Measurements from ENCODE around the gene MEX3A. TPM values are rescaled to one million over a fixed set of nuclear protein-coding genes. Genes with fewer than 3 reads are reported as not detected.

The MEX3A gene
- polyA plus RNA-seq, 6 donors from 2014 or later: 0.05 to 0.13 TPM; not detected in 4

- DNase-seq: peak; percentile 38
- Mint-ChIP-seq H3K27me3 (peaks cover 4 to 47% (median 19%) of the 10 kb centered on the region in 3 donors), H3K36me3 (no peaks in the 10 kb centered on the region), H3K27ac (peak overlapping the region; percentile 99 to 100 (median 100)), H3K4me3 (peak overlapping the region; percentile 28 to 83 (median 64)), H3K9me3 (no peaks in the 10 kb centered on the region), H3K4me1 (peaks cover 20 to 33% (median 32%) of the 10 kb centered on the region in 3 donors)
- peak; percentile 6 to 8 for ATAC-seq (ENCODE audit: low read depth in 2 of 2)
These were observed 22.0 kb upstream of the MEX3A start for GRCh38 chr1:156104065-156104810.

GRCh38 chr1:156103521-156103947 is 21.3 kb upstream of the MEX3A start:
- peaks cover 4 to 47% (median 19%) of the 10 kb centered on the region in 3 donors for H3K27me3 Mint-ChIP-seq
- DNase-seq (no peak), ATAC-seq (ENCODE audit: low read depth in 2 of 2) (no peak)
- no peaks in the 10 kb centered on the region for H3K36me3 Mint-ChIP-seq
- no peaks in the 10 kb centered on the region for H3K9me3 Mint-ChIP-seq
- peaks cover 20 to 33% (median 32%) of the 10 kb centered on the region in 3 donors for H3K4me1 Mint-ChIP-seq
- peak overlapping the region; percentile 99 to 100 (median 100) for H3K27ac Mint-ChIP-seq
- H3K4me3 Mint-ChIP-seq: peak overlapping the region in 3 of 8 donors; percentile 3 to 83 (median 68)

- Mint-ChIP-seq H3K27ac (peak overlapping the region in 5 of 6 donors; percentile 77 to 100 (median 93)), H3K4me1 (peaks cover 24 to 36% (median 35%) of the 10 kb centered on the region in 3 donors), H3K9me3 (no peaks in the 10 kb centered on the region), H3K4me3 (no peak overlapping the region), H3K36me3 (no peaks in the 10 kb centered on the region), H3K27me3 (peaks cover 4 to 47% (median 19%) of the 10 kb centered on the region in 3 donors)
- no peak for DNase-seq
- no peak for ATAC-seq (ENCODE audit: low read depth in 2 of 2)
These were observed 20.6 kb upstream of the MEX3A start for GRCh38 chr1:156102633-156103511.

- Mint-ChIP-seq H3K4me1 (peaks cover 31 to 44% (median 43%) of the 10 kb centered on the region in 3 donors), H3K4me3 (peak overlapping the region in 2 of 8 donors; percentile 34 to 36), H3K27me3 (peaks cover 7 to 47% (median 19%) of the 10 kb centered on the region in 3 donors), H3K27ac (peak overlapping the region in 5 of 6 donors; percentile 44 to 100 (median 86)), H3K36me3 (no peaks in the 10 kb centered on the region), H3K9me3 (no peaks in the 10 kb centered on the region)
- DNase-seq (no peak), ATAC-seq (ENCODE audit: low read depth in 2 of 2) (no peak)
These were observed 19.6 kb upstream of the MEX3A start for GRCh38 chr1:156101880-156102279.

GRCh38 chr1:156100205-156100995 is 18.1 kb upstream of the MEX3A start:
- Mint-ChIP-seq H3K36me3 (no peaks in the 10 kb centered on the region), H3K27ac (peak overlapping the region; percentile 24 to 100 (median 93)), H3K4me1 (peaks cover 37 to 42% (median 41%) of the 10 kb centered on the region in 3 donors), H3K9me3 (no peaks in the 10 kb centered on the region), H3K27me3 (peaks cover 8 to 47% (median 19%) of the 10 kb centered on the region in 3 donors), H3K4me3 (no peak overlapping the region)
- ATAC-seq (ENCODE audit: low read depth in 2 of 2): no peak
- DNase-seq: no peak

GRCh38 chr1:156099282-156099681 is 17.0 kb upstream of the MEX3A start:
- H3K36me3 Mint-ChIP-seq: no peaks in the 10 kb centered on the region
- DNase-seq: no peak
- H3K4me3 Mint-ChIP-seq: no peak overlapping the region
- peak overlapping the region in 5 of 6 donors; percentile 61 to 100 (median 99) for H3K27ac Mint-ChIP-seq
- no peak for ATAC-seq (ENCODE audit: low read depth in 2 of 2)
- no peaks in the 10 kb centered on the region for H3K9me3 Mint-ChIP-seq
- peaks cover 32 to 36% (median 33%) of the 10 kb centered on the region in 3 donors for H3K4me1 Mint-ChIP-seq
- peaks cover 8 to 42% (median 19%) of the 10 kb centered on the region in 3 donors for H3K27me3 Mint-ChIP-seq

GRCh38 chr1:156098784-156099183 is 16.5 kb upstream of the MEX3A start:
- Mint-ChIP-seq H3K36me3 (no peaks in the 10 kb centered on the region), H3K4me3 (peak overlapping the region in 1 of 8 donors; percentile 39), H3K4me1 (peaks cover 28 to 31% (median 28%) of the 10 kb centered on the region in 3 donors), H3K27me3 (peaks cover 8 to 40% (median 23%) of the 10 kb centered on the region in 3 donors), H3K9me3 (no peaks in the 10 kb centered on the region), H3K27ac (peak overlapping the region; percentile 99 to 100 (median 100))
- DNase-seq (no peak), ATAC-seq (ENCODE audit: low read depth in 2 of 2) (no peak)

GRCh38 chr1:156097499-156098178 is 15.4 kb upstream of the MEX3A start:
- no peak for ATAC-seq (ENCODE audit: low read depth in 2 of 2)
- Mint-ChIP-seq H3K27me3 (peaks cover 8 to 36% (median 28%) of the 10 kb centered on the region in 3 donors), H3K36me3 (no peaks in the 10 kb centered on the region), H3K27ac (peak overlapping the region; percentile 99 to 100 (median 100)), H3K4me3 (peak overlapping the region in 5 of 8 donors; percentile 62 to 87 (median 76)), H3K4me1 (peaks cover 24 to 26% (median 25%) of the 10 kb centered on the region in 3 donors), H3K9me3 (no peaks in the 10 kb centered on the region)
- DNase-seq: no peak

- Mint-ChIP-seq H3K27ac (peak overlapping the region; percentile 99 to 100 (median 100)), H3K36me3 (no peaks in the 10 kb centered on the region), H3K4me3 (peak overlapping the region; percentile 62 to 87 (median 76)), H3K4me1 (peaks cover 24 to 26% (median 25%) of the 10 kb centered on the region in 3 donors), H3K9me3 (no peaks in the 10 kb centered on the region), H3K27me3 (peaks cover 8 to 31% (median 26%) of the 10 kb centered on the region in 3 donors)
- peak; percentile 87 for DNase-seq
- peak; percentile 84 to 85 for ATAC-seq (ENCODE audit: low read depth in 2 of 2)
These were observed 14.6 kb upstream of the MEX3A start for GRCh38 chr1:156096640-156097391.

GRCh38 chr1:156095906-156096508 is 13.7 kb upstream of the MEX3A start:
- H3K36me3 Mint-ChIP-seq: no peaks in the 10 kb centered on the region
- peaks cover 23 to 25% (median 24%) of the 10 kb centered on the region in 3 donors for H3K4me1 Mint-ChIP-seq
- peak overlapping the region in 5 of 8 donors; percentile 45 to 87 (median 76) for H3K4me3 Mint-ChIP-seq
- no peaks in the 10 kb centered on the region for H3K9me3 Mint-ChIP-seq
- H3K27me3 Mint-ChIP-seq: peaks cover 11 to 23% (median 20%) of the 10 kb centered on the region in 3 donors
- peak overlapping the region; percentile 99 to 100 (median 100) for H3K27ac Mint-ChIP-seq
- no peak for ATAC-seq (ENCODE audit: low read depth in 2 of 2)
- no peak for DNase-seq

- H3K4me1 Mint-ChIP-seq: peaks cover 11 to 17% (median 14%) of the 10 kb centered on the region in 3 donors
- no peaks in the 10 kb centered on the region for H3K36me3 Mint-ChIP-seq
- H3K9me3 Mint-ChIP-seq: no peaks in the 10 kb centered on the region
- ATAC-seq (ENCODE audit: low read depth in 2 of 2): no peak
- H3K4me3 Mint-ChIP-seq: no peak overlapping the region
- DNase-seq: no peak
- peaks cover 13 to 42% (median 18%) of the 10 kb centered on the region in 3 donors for H3K27me3 Mint-ChIP-seq
- H3K27ac Mint-ChIP-seq: no peak overlapping the region
These were observed 9.3 kb upstream of the MEX3A start for GRCh38 chr1:156091610-156092009.

Data from naive B cell (primary cell).